Peyer's patch (tissue), 4 donors: Measurements from ENCODE around the gene ZNRF3. TPM values are rescaled to one million over a fixed set of nuclear protein-coding genes. Genes with fewer than 3 reads are reported as not detected.

Experiments
- DNase-seq, 3 donors: peaks; one replicate each; pipeline ENCODE4 v3.0.0-alpha.2; 2017 to 2019
- H3K27ac ChIP-seq, 4 donors: fragments of 200-600 bp; sonication (generic); one replicate each; pipeline ENCODE4 v1.5.1; 2016 to 2019
- H3K27me3 ChIP-seq, 2 donors: fragments of 200-600 bp; sonication (generic); one replicate each; pipeline ENCODE4 v1.5.1; 2019
- H3K36me3 ChIP-seq, 3 donors: fragments of 200-600 bp; sonication (generic); one replicate each; pipeline ENCODE4 v1.5.1; 2016 to 2019
- H3K4me1 ChIP-seq, 4 donors: fragments of 200-600 bp; sonication (generic); one replicate each; pipeline ENCODE4 v1.5.1; 2016 to 2019
- H3K4me3 ChIP-seq, 4 donors: fragments of 200-600 bp; sonication (generic); 1 replicate in 3 of 4; 2 replicates in 1 of 4; pipeline ENCODE4 v1.5.1; 2016 to 2019; ENCODE audit warnings: mild to moderate bottlenecking in 1 of 4
- H3K9me3 ChIP-seq, 4 donors: fragments of 200-600 bp; sonication (generic); one replicate each; pipeline ENCODE4 v1.5.1; 2016 to 2019; ENCODE audit warnings: mild to moderate bottlenecking in 1 of 4
- CTCF ChIP-seq, 6 experiments: fragments of 450-650 bp in 4 of 6; fragments of 200-600 bp in 2 of 6; sonication (generic) in 1 of 6; IDR thresholded peaks; one replicate each; pipeline ENCODE4 v1.5.1; 2017 to 2019; ENCODE audit warnings: antibody characterized with exemption in 6 of 6, mild to moderate bottlenecking in 3 of 6, moderate library complexity in 1 of 6
- POLR2A ChIP-seq, 2 donors: fragments of 450-650 bp; IDR thresholded peaks; one replicate each; pipeline ENCODE4 v1.5.1; 2017; ENCODE audit warnings: antibody characterized with exemption in 2 of 2, mild to moderate bottlenecking in 2 of 2, moderate library complexity in 2 of 2
- total RNA-seq, 4 donors: library from RNA; depleted of rRNA; stranded (reverse); fragments of >200 nt; gene quantifications; one replicate each; pipeline ENCODE4 v1.1.0, GENCODE V29; 2016

Gene ZNRF3
- total RNA-seq, 4 donors from 2014 or later: 5.8 to 17.6 (median 8.0) TPM

GRCh38 chr22:28962042-28962554 is 78.7 kb downstream of the ZNRF3 start:
- no peak overlapping the region for H3K27ac ChIP-seq
- H3K9me3 ChIP-seq: no peaks in the 10 kb centered on the region
- H3K4me3 ChIP-seq: no peak overlapping the region
- TF ChIP-seq CTCF (IDR thresholded peaks at IDR 0.05) (no peak), POLR2A (IDR thresholded peaks at IDR 0.05) (no peak)
- H3K27me3 ChIP-seq: no peaks in the 10 kb centered on the region
- H3K4me1 ChIP-seq: peaks cover 0 to 6% (median 0%) of the 10 kb centered on the region in 4 donors
- no peak for DNase-seq
- no peaks in the 10 kb centered on the region for H3K36me3 ChIP-seq

GRCh38 chr22:28963362-28963761 is 80.0 kb downstream of the ZNRF3 start:
- peaks cover 0 to 6% (median 0%) of the 10 kb centered on the region in 4 donors for H3K4me1 ChIP-seq
- no peaks in the 10 kb centered on the region for H3K9me3 ChIP-seq
- TF ChIP-seq POLR2A (IDR thresholded peaks at IDR 0.05) (no peak), CTCF (IDR thresholded peaks at IDR 0.05) (no peak)
- no peak for DNase-seq
- H3K27me3 ChIP-seq: no peaks in the 10 kb centered on the region
- no peak overlapping the region for H3K4me3 ChIP-seq
- H3K27ac ChIP-seq: no peak overlapping the region
- H3K36me3 ChIP-seq: no peaks in the 10 kb centered on the region

GRCh38 chr22:28967163-28967665 is 83.8 kb downstream of the ZNRF3 start:
- no peak for DNase-seq
- Histone ChIP-seq H3K4me3 (no peak overlapping the region), H3K27ac (no peak overlapping the region), H3K4me1 (peaks cover 0 to 6% (median 0%) of the 10 kb centered on the region in 4 donors), H3K27me3 (no peaks in the 10 kb centered on the region), H3K36me3 (no peaks in the 10 kb centered on the region), H3K9me3 (no peaks in the 10 kb centered on the region)
- TF ChIP-seq CTCF (IDR thresholded peaks at IDR 0.05) (no peak), POLR2A (IDR thresholded peaks at IDR 0.05) (no peak)

- no peak for TF ChIP-seq POLR2A (IDR thresholded peaks at IDR 0.05)
- TF ChIP-seq CTCF (IDR thresholded peaks at IDR 0.05): no peak
- H3K4me1 ChIP-seq: peaks cover 0 to 6% (median 0%) of the 10 kb centered on the region in 4 donors
These were observed 84.6 kb downstream of the ZNRF3 start for GRCh38 chr22:28967969-28968368.

GRCh38 chr22:28969401-28970168 is 86.2 kb downstream of the ZNRF3 start:
- Histone ChIP-seq H3K27me3 (no peaks in the 10 kb centered on the region), H3K9me3 (no peaks in the 10 kb centered on the region), H3K27ac (no peak overlapping the region), H3K36me3 (no peaks in the 10 kb centered on the region), H3K4me3 (no peak overlapping the region), H3K4me1 (peaks cover 0 to 4% (median 0%) of the 10 kb centered on the region in 4 donors)
- no peak for TF ChIP-seq CTCF (IDR thresholded peaks at IDR 0.05)
- TF ChIP-seq POLR2A (IDR thresholded peaks at IDR 0.05): no peak
- DNase-seq: no peak

More at GRCh38 chr22:28967969-28968368, 84.6 kb downstream of the ZNRF3 start:
- Histone ChIP-seq H3K36me3 (no peaks in the 10 kb centered on the region), H3K4me3 (no peak overlapping the region), H3K27me3 (no peaks in the 10 kb centered on the region), H3K27ac (no peak overlapping the region), H3K9me3 (no peaks in the 10 kb centered on the region)
- DNase-seq: no peak
